ENCODE results near the gene FSTL1.

DNA sequence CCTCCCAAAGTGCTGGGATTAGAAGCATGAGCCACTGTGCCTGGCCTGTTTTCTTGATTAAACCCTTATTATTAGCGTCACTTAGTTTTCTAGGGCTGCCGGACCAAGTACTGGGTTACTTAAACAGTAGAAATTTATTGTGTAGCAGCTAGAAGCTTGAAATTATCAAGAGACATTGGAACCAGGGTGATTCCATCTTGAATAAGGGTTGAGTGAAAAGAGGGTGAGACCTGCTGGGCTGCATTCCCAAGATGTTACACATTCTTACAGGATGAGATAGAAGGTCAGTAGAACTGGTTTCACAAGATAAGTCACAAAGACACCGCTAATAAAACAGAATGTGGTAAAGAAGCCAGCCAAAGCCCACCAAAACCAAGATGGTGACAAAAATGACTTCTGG is 18.6 kb upstream of the FSTL1 start:
- TF ChIP-seq, protein P1, sequence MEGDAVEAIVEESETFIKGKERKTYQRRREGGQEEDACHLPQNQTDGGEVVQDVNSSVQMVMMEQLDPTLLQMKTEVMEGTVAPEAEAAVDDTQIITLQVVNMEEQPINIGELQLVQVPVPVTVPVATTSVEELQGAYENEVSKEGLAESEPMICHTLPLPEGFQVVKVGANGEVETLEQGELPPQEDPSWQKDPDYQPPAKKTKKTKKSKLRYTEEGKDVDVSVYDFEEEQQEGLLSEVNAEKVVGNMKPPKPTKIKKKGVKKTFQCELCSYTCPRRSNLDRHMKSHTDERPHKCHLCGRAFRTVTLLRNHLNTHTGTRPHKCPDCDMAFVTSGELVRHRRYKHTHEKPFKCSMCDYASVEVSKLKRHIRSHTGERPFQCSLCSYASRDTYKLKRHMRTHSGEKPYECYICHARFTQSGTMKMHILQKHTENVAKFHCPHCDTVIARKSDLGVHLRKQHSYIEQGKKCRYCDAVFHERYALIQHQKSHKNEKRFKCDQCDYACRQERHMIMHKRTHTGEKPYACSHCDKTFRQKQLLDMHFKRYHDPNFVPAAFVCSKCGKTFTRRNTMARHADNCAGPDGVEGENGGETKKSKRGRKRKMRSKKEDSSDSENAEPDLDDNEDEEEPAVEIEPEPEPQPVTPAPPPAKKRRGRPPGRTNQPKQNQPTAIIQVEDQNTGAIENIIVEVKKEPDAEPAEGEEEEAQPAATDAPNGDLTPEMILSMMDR (IDR thresholded peaks at IDR 0.05), result no peak
- TF ChIP-seq POLR2A (IDR thresholded peaks at IDR 0.05), result no peak

All from right lobe of liver (tissue), 4 donors.